ENCODE results near the gene CLCN4.

The CLCN4 gene

DNA sequence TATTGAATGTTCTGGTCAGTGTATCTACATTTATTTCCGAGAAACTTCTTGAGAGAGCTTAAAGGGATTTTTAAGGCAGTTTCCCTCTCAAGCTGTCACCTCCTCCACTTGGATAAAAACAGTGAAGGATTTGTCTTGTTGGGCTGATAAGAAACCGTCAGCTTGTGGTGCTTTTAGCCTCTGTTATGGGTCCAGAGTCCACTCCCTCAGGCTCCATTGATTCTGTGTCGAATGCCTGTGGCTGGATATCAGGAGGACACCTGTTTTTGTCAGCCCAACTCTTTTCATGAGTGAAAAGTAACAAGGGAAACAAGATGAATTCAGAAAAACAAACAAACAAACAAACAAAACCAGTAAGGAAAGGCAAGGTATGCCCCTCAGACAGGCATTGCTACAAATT, 12.4 kb downstream of the CLCN4 start:
- no peak for DNase-seq

DNA sequence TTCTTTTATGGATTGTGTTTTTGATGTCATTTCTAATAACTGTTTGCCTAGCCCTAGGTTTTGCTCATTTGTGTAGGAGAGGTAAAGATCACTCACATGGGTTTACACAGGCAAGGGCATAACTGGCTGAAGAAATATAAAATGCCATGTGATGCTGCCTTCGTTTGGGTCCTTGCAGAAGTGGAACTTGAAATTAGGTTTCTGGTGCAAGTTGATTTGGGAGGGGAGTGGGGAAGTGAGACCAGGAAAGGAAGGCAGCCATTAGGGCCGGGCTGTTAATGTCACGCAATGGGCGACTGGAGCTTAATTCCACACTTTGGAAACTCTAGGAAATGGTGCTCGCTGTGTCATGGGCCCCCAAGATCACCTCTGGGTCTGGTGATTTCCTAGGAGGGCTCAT, 14.5 kb downstream of the CLCN4 start:
- DNase-seq, result no peak

- DNase-seq, result no peak
Observed at GRCh38 chrX:10172877-10173276, 16.1 kb downstream of the CLCN4 start.

DNA sequence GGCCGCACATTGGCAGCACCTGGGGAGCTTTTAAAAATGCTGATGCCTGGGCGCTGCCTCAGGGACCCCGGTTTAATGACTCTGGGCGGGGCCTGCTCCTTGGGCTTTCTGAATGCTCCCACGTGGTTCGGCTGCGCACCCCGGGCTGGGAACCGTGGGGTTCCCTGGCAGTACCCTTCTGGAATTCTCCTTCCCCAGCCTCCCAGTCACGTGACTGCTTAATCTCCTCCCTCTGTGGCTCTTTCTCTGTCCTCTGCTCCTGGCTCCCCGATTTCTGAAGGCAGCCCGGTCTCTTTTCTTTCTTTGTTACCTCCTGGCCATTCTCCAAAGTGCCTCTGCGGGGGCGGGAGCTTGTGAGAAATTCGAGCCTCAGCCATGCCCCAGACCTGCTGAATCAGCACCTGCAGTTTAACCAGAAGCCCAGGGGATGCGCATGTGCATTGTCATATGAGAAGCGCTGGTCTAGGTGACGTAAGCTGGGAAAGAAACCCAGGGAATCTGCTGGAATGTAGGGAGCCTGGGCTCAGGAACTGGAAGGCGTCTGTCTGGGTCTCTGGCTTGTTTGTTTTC, 16.6 kb downstream of the CLCN4 start:
- no peak for DNase-seq

DNA sequence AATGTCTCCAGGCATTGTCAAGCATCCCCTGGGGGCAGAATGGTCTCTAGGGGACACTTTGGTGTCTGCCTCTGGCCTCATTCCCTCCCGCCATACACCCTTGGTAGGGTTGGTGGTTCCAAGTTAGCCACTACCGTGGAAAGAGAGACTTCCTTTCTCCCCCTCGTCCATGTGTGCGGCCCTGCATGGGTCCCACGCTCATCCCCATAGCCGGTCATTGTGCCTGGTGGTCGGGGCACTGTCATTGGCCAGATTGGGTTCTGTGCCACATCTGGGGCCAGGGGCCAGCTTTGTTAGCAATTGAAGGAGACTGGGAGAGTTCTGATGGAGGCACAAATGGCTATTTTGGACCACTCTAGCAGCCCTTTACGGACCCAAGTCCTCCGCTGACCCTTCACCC, 17.3 kb downstream of the CLCN4 start:
- DNase-seq, result no peak

DNA sequence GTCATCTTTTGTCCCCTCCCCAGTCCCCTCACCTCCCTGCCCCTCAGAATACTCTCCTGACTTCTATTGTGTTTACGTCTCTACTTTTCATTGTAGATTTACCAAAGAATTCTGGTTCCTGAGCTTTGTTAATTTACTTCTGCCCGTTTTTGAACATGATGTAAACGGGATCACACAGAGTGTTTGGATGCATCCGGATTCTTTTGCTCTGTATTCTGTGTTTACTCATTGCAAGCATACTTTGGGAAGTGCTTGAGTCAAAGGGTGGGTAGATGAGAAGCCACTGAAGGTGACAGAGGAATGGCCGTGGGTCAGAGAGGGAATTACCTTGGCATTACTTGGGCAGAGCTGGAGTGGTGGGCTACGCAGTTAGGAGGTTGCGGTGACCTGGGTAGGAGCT, 18.0 kb downstream of the CLCN4 start:
- DNase-seq, result no peak

DNA sequence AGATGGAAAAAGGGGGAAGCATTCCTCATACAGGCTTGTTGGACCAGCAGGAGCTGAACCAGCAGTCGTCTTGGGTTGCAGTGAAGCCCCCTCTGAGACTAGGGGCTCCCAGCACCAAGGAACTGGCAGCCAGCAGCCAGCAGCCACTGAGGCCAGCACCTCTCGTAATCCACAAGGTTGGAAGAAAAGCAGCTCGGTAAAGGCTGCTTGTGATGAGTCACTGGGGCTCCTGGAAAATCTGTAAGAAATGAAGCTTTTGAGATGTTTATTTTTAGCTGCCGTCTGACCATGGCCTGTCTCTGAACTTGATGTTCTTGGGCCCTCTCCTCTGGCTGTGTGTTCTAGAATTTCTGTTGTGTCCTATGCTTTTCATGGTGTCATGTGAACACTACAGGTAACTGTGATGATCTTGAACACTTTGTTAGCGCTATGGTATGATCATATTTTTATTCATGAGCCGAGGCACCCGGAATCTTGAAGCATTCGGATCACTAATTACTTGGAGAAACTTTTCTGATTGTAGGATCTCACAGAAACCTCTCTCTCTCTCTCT, 18.6 kb downstream of the CLCN4 start:
- peak; percentile 21 for DNase-seq

GRCh38 chrX:10176121-10177003, 19.6 kb downstream of the CLCN4 start:
- DNase-seq, result no peak

DNA sequence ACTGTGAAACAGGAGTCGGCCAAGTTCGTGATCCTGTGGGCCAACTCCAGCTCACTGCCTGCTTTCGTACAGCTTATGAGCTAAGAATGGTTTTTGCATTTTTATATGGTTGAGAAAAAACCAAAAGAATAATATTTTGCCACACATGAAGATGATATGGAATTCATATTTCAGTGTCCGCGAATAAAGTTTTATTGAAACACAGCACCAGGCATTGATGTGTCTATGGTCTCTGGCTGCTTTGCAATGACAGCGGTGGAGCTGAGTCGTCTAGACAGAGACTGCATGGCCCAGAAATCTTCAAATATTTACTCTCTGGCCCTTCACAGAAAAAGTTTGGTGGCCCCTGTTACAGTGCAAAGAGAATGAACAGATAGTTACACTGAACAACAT, 20.2 kb downstream of the CLCN4 start:
- no peak for DNase-seq

GRCh38 chrX:10177601-10178000, 20.8 kb downstream of the CLCN4 start:
- DNase-seq, result no peak

DNA sequence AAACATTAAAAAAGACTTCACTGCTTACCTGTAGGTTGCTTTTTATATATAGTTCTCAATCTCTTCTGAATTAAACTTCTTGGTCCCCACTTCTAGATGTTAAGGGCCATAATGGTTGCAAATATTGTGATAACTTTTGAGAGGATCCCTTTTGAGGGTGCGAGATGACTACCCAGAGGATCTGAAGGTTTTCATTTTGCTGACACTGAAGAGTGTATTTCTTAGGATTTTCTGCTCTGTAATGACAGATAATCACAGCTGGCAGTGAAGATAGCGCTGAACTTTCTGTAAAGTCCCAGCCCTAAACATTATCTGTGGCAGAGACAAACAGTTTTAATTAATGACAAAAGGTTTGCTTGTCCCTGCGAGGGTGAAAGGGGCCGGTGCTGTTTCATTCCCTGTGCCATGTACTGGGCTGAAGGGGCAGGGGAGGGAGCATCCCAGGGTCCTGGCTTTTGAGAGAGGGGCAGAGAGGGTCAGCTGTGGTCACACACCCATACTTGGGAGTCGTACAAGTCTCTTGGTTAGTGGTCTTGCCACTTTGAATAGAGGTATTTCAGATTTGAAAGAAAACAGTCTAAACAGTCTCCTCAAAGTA, 22.2 kb downstream of the CLCN4 start:
- no peak for DNase-seq

DNA sequence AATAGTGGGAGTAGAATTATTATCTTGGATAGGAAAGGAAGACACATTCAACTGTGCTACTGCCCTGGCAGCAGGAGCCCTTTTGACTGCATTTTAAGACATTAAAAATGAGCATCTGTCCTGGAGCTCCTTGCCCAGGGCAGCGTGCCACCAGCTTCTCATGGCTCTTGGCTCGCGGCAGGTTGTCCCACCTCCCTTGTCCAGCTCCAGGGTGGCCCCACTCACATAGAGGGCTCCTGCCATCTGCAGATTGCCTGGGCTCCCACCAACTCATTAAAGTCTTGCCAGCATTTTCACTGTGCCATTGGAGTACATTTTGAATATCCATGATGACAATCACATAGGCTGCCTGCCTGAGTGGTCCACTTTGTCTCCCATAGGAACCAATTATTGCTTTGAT, 27.0 kb downstream of the CLCN4 start:
- DNase-seq, result no peak

GRCh38 chrX:10184411-10184810, 27.6 kb downstream of the CLCN4 start:
- DNase-seq, result no peak

GRCh38 chrX:10186355-10186754, 29.6 kb downstream of the CLCN4 start:
- no peak for DNase-seq

DNA sequence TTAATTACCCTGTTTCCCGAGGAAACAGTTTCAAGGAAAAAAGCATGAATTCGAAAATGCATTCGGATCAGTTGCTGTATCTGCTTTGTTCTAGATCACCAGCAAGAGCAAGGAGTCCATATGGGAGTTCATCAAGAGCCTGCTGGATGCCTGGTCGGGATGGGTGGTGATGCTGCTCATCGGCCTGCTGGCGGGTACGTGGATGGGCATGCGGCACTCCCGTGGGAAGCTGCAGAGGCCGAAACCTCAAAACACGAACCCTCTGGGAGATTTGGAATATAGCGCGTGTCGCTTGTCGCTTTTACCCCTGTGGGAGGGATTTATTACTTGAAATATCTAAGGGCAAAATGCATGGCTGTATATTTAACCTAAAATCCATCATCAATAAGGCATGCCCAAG, 30.6 kb downstream of the CLCN4 start:
- DNase-seq, result no peak

DNA sequence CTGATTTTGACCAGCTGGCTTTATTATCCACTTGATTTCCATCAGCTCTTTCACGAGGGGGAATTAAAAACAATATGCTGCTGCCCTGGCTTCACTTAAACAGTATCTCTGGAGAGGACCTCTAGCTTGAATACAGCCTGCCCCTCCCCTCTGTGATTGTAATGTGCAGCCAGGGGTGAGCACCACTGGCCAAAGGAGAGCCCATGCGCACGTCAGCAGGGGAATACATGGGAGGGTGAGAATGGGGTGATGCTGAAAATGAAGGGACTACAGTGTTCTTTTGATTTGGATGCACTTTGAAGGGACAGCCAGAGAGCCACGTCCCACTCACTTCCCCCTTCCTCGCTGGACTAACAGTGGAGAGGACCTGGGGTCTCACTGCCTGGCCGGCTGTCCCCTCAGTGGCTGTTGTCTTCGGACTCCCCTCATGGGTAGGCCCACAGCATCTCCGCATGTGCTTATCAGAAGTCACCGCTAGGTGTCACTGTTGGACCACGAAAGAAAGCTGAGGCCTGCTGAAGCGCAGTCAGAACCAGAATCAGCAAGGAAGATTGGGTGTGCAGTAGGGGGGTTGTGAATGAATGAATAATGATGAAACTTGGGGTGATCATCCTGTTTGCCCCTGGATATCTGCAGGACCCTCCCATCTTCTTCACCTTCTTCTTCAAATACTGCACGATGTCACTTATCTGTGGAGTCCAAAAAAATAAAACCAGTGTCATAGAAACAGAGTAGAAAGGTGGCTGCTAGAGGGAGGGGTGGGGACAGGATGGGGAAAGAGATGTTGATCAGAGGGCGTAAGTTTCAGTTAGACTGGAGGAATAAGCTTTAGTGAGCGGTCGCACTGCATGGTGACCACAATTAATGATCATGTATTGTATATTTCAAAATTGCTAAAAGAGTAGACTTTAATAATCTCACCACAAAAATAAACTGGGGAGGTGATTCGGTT, 32.8 kb downstream of the CLCN4 start:
- DNase-seq, result peak; percentile 57

DNA sequence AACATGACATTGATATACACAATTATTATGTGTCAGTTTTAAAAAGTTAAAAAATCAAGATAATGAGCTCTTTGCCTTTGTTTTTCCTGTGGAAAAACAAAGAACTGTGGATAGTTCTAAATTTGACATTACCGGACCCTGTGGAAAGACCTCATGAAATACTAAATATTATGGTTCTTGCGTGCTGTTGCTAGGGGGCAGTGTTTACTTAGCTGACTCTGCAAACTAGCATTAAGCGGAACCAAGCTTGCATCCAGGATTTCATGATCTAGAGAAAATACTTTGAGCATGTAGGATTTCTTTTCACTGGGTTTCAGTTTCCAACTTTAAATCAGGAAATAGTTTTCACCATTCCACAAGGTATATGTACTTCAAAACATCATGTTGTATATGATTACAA, 33.6 kb downstream of the CLCN4 start:
- DNase-seq, result peak; percentile 62

DNA sequence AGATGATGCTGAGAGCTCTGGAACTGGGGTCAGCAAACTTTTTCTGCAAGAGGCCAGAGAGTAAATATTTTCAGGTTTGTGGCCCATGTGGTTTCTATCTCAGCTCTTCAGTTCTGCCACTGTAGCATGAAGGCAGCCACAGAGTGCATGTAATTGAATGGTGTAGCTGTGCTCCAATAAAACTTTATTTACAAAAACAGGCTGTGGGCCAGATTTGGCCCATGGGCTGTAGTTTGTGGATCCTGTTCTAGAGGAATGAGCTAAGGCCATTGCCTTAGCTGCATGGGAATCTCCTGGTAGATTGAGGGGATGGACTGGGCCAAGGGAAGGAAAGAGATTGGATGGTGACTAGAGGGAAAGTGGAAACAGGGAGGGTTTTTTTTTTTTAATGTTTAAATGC, 36.8 kb downstream of the CLCN4 start:
- DNase-seq, result no peak

DNA sequence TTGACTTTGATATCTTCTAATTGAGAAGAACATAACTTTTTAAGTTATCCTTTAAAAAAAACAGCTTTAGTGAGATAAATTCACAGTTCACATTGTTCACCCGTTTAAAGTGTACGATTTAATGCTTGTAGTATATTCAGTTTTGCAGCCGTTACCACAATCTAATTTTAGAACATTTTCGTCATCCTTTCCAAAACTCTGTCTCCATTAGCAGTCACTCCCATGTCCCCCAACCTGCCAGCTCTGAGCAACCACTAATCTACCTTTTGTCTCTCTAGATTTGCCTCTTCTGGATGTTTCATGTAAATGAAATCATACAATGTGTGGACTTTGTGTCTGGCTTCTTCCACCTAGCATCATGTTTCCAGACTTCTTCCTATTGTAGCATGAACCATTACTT, 38.6 kb downstream of the CLCN4 start:
- DNase-seq, result no peak

DNA sequence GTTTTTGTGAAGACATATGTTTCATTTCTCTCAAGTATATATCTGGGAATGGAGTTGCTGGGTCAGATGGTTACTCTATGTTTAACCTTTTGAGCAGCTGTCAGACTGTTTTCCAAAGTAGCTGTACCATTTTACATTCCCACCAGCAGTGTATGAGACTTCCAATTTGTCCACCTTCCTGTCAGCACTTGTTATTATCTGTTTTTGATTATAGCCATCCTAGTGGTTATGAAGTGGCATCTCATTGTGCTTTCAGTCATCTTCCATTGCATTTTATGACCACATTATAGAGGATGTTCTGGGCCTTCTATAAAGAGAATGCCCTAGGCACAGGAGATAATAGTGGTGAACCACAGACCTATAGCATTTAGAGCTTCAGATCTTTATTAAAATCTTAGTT, 39.2 kb downstream of the CLCN4 start:
- DNase-seq, result no peak

- DNase-seq, result no peak
Observed at GRCh38 chrX:10197279-10198210, 40.8 kb downstream of the CLCN4 start.

- peak; percentile 6 for DNase-seq
Observed at GRCh38 chrX:10198254-10198653, 41.5 kb downstream of the CLCN4 start.

All from EL (cell line).